NK-92 treated with Interleukin-12 subunit alpha and Interleukin-12 subunit beta, amount 100 ng/mL, for 24 hours (cell line): ENCODE data around the gene MED27.

Source experiments
- DNase-seq: peaks from one replicate; lab custom pipeline; 2025; lab: John Stamatoyannopoulos, UW

Gene MED27

DNA sequence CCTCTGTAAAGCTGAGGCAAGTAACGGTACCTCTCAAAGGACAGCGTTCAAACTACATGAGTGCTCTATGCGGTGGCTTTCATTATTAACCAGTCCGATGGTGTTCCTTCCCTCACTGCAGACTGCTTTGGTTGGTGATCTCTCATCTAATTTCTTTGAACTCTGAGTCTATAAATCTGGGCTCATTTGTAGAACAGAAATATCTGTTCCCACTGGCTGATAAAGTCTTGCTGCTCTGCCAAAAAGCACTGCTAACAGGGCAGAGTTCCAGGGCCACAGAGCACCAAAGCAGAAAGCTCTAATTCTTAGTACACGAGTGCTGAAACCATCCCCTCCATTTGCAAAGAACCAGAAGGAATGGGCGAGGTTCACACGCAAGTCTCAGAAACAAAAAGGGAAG lies 81.9 kb downstream of the MED27 start:
- DNase-seq = no peak

DNA sequence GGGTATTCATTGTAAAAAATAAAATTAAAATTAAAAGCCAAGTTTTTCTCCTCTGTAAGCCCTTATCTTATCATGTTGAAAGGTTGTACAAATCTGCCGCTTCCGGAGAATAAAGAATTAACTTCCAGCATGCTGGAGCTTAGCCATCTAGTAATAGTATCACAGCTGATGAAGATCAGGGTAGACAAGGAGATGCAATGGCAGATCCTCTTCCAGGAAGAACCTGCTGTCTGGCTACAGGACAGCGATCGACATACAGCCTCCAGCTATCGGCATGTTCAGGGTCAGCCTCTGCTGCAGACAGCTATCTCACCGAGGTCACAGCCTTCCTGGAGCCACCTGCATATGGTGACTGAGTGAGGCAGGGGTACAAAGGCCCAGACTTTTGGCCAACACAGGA lies 82.6 kb downstream of the MED27 start:
- no peak for DNase-seq

DNA sequence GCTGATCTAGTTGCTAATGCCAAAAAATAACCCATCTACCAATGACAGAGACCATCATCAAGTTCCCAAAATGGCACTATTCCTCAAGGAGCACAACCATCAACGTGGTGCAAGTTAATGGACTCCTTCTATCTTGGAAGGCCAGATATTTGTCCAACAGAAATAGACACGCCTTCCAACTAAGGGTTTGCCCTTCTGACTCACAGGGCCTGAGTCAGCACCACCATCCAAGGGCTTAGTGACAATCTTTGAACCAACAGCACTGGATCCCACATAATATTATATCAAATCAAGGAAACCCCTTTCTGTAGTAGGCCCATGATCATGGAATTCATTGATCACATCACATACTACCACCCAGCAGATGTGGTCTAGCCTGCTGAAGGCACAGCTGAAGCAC lies 84.3 kb downstream of the MED27 start:
- no peak for DNase-seq

DNA sequence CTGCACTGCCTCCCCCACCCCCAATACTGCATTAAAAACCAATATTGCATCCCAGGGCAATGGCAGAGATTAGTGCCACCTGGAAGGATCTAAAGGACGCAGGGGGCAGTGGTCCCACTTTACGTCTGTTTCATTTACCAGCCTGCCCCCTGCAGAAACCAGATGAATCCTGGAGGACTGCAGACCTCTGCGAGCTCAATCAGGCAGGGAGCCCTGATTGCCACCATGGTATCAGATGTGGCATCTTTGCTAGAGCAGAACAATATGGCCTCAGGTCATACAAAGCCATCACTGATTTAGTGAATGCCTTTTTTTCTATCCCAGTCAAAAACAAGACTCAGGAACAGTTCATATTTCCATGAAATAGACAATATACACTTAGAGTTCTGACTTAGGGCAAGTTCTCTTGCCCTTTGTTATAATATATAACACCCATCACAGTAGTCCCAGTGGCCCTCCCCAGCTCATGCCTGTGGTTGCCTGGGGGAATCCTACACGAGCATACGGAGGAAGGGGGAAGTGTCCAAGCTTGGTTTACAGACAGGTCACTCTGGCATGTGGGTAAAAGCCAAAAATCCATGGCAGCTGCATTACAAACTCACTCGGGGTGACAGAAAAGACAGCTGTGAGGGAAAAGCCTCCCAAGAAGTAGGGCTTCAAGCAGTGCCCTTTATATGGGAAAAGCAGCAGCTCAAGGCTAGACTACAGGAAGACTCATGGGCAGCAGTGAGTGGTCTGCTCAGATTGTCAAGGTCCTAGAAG lies 85.1 kb downstream of the MED27 start:
- DNase-seq = no peak

DNA sequence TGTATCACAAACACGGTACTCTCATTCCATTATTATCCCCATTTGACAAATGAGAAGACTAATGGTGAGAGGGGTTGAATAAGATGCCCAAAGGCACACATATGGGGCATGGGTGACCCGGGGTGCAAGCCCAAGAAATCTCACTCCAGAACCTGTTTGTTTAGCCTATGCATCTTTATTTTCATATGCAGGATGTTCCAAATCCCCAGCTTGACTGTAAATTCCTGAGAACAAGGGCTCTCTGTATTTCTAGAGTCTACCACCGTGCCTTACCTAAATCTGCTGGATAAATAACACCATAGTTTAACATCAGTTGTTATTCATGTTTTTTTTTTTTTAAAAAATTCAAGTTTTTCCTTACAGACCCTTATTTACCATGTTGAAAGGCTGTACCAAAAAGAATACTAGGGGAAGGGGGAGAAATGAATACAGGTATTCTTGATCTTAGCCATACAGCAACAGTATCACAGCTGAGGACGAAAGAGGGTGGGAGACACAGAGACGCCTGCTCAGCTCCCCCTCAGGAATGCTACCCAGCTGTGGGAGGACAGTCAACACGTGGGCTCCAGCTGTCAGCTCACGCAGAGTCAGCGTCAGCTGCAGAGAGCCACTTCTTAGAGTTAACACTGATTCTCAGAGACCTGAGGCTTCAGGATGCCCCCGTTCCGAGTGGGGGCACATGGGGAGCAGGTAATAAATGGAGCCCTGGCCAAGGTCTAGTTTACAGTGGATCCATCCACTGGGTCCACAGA lies 86.6 kb downstream of the MED27 start:
- no peak for DNase-seq

DNA sequence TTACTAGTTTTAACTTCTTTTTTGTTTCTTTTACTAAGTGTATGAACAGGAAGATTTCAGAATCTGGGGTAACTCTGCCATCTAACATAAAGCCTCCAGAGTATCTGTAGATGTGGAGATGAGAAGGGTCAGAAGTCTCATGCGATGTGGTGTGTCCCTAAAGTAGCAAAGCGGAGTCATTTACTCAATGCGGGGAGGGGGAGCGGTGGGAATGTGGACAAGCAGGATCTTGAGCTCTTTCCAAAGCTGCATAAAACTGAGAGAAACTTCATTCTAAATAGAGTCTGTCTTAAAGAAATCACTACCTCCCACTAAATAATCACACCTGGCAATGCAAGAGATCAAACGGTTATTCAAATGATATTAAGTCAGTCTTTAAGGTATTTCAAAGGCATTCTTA lies 92.4 kb downstream of the MED27 start:
- no peak for DNase-seq

DNA sequence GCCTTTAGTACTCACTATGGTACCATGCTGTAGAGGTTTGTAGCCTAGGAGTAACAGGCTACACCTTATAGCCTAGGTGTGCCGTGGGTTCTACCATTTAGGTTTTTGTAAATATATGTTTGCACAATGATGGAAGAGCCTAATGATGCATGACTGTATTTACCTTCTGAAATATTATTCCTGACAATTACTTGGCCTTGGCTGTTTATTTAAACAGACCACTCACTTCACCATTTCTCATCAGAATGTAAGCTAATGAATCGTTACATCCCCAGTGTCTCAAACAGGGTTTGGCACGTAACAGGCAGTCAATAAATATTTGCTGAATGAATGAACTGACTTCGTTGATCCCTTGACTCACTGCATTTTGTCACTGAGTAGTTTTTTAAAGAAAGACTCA lies 93.1 kb downstream of the MED27 start:
- no peak for DNase-seq

DNA sequence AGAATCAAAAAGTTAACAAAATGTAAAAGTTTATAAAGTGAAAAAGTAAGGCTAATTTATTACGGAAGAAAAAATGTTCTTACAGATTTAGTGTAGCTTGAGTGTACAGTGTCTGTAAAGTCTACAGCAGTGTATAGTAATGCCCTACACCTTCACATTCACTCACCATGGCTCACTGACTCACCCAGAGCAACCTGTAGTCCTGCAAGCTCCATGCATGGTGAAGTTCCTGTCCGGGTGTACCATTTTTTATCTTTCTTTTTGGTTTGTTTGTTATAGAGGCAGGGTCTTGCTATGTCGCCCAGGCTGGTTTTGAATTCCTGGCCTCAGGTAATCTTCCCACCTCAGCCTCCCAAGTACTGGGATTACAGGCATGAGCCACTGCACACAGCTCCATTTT lies 93.6 kb downstream of the MED27 start:
- no peak for DNase-seq

DNA sequence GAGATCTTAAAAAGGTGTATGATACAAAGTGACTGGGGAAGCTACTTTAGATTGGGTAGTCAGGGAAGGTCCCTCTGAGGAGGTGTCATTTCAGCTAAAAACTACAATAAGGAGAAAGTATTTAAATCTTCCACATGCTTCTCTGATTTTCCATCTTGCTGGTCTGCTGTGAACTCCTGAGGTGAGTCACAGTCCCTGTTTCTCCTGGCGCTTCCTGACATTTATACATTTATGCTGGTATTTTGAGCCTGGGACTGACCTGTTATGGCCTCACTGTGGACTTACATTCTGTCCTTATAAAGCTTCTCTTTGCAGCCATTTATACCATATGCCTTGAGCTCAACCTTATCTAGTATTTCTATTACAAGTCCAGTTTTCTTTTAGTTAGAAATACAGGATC lies 95.1 kb downstream of the MED27 start:
- no peak for DNase-seq

DNA sequence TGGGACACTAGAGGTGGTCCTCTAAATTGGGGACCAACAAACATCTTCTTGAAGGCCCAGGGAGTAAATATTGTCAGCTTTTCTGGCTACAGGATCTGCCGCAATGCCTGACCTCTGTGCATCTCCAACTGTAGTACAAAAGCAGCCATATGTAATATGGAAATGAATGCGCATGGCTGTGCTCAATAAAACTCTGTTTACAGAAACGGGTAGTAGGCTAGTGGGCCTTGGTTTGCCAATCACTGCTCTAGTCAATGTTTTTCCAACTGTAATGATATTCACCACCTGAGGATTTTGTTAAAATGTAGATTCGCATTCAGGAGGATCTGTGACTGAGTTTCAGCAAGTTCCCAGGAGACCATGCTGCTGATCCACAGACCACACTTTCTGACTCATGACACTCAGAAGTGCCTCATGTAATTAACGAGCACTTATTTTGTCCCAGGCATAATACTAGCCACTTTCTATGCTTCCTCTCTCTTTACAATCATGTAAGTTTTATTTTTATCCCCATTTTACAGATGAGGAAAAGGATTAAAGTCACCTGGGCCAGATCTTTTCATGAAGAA lies 96.9 kb downstream of the MED27 start:
- no peak for DNase-seq

DNA sequence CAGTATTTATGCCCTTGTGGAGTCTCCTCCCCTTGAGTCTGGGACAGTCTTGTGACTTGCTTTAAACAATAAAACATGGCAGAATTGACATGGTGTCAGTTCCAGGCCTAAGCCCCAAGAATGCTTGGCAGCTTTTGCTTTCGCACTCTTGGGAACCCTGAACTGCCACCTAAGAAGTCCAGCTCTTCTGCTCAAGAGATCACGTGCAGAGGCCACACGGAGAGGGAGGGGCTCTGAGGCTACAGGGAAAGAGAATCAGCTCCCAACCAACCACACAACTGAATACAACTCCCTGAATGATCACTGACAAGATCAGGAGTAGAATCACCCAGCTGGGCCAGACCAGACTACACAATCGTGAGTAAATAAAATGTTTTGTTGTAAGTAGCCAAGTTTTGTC lies 97.6 kb downstream of the MED27 start:
- no peak for DNase-seq

DNA sequence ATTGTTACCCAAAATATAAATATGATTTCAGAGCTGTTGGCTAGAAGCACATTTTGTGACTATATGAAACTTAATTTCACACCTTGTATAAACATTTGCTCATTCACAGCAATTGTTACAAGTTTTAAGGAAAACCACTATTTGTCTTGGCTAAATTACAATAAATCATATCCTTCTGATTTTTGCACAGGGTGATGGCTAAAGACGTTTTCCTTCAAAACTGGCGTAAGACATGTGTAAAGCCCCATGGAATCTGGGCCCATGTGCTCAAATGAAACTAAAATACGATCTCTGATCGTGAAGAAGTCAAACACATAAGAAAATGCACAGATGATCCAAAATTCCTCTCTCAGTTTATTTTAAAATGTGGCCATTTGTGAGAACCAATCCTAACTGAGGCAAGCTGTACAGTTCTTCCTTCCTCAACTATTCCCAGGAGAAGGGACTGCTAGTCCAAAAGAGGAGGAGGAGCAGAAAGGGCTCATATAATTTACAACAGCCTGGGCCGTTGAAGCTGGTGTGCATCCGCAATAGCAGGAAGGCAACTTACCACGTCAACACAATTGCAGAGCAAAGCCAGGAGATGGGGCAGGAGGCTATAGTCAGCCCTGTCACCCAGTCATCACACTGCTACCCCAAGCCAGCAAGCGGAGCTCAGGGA lies 98.4 kb downstream of the MED27 start:
- DNase-seq = no peak

DNA sequence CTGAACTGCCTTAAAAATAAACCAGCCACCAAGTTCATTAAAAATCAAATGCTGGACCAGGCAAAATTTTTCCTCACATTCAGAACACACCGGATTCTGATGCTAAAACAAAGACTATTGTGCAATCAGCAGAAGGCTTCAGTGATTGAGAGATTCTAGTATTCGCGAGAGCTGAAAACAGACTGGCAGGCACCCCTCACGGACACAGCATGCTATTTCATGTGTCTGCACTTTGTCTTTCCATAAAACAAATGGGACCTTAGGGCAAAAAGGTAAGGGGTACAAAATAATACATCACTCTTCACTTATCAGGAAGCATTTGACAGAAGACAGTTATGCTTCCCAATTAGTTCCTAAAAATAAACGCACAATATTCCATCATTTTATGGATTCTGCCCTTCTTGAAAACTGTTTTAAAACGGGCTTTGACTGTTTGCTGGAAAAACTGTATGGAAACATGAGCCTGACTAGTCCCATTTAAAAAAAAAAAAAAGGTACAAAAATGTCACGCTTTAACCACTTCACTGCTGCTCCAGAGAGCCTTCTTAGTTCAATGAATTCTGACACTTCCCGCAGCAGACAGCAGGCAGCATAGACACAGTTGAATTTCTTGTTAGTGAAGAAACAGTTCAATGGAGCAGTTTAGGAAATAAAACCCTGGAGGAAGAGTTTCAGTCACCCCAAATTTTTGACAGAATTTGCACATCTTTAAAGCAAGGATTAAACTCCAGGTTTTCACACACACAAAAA lies 99.2 kb downstream of the MED27 start:
- DNase-seq = no peak

DNA sequence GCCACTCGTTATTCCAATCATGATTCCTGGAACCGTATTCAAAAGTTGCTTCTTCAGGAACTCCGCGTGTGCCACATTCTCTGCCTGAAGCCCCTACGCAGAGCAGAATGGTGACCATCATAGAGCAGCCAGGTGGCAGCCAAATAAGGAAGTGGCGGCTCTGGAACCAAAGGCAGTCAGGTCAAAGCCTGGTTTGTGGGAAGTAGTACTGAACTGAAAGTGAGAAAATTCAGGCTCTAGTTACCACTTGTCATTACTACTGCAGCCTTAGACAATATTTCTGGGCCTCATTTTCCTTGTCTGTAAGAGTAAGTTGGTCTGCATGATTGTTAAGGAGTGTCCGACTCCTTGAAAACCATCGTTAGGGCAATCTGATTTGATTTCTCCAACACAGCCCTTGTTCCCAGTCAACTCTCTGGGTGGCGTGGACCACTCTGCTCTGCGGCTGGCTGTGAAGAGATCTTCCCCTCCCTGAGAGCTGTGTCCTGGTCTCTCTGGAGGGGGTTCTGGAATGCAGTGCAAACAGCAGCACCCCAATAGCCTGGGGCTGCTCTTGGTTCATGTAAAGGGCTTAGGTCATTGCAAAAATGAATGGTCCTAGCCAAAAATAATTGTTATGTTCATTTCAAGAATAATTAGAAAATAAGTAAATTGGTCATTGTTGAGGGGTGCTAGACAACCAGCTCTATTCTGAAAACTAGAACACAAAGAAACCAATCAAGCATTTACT lies 102.4 kb downstream of the MED27 start:
- no peak for DNase-seq

DNA sequence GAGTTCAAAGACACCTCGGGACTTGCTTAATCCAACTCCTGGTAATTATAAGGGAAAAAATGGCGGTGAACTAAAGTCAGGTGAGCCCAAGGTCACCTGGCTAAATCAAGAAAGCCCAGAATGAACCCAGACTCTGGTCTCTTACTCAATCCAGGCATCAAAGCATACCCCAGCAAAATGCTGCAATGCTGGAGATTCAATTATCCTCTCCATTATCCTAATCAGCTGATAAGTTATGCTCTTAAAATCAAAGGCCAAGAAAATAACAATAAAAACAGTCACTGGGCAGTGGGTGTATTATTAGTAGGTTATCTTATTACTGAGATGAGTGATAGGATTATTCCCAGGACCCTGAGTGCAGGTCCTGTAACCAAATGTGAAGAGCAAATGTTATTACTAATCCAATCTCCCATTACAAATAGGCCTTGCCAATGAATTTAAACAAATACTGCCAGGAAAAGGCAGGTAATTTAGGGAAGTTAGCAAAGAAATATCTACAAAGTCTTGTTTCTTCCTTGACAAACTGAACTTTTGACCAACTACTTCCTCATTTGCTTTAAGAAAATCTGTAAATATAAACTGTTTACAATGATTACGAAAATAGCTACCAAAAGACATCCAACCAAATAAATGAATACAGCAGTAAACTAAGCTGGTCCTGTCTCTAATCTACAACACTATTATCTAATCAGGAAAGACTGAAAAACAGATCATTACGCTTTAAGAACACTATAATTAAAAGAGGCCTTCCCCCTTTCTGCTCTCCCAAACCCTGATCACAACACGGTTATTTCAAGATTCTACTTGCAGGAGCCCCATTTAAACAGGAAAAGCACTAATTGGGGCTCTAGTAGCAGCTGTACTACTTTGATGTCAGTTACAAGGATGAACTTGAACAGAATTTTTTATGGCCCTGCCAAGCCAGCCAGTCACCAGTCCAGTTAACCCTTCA lies 103.2 kb downstream of the MED27 start:
- DNase-seq = no peak

DNA sequence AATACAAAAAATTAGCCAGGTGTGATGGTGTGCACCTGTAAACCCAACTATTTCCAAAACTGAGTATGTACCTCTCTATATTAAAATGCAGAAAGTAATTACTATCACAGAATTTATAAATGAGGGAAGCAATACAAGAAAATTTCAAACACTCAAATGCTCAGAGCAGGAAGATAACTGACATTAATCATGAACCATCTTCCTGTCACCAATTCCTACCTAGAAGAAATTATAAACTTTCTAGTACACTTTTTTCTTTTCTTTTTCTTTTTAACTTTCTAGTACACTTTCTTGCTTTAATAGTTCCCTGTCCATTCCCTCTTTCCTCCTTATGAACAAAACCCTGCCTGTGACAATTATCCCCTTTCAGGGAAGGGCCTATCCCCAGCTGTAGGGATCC lies 106.8 kb downstream of the MED27 start:
- no peak for DNase-seq

DNA sequence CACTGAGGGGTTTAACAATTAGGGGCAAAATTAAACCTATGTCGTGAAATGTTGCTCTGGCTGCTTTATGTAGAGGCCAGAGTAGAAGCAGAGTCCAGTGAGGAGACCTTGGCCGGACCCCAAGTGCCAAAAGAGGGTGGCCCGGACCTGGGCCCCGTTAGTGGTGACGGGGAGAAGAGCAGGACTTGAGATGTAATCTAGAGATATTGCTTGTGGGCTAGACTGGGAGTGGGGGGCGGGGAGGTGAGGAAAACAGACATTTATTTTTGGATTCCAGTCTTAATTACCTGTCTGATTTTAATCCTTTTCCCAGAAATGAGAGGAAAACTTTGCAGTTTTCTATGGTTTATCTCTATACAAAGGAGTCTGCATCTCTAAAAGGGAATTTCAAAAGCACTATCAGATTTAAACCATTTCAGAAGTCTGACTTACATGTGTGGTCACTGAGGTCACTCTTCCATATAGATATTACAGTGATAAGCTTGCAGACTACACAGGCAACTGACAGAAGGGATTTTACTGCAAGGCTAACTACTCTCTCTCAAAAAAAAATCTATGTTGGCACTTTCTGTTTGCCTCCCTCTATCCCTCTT lies 108.1 kb downstream of the MED27 start:
- DNase-seq = no peak

DNA sequence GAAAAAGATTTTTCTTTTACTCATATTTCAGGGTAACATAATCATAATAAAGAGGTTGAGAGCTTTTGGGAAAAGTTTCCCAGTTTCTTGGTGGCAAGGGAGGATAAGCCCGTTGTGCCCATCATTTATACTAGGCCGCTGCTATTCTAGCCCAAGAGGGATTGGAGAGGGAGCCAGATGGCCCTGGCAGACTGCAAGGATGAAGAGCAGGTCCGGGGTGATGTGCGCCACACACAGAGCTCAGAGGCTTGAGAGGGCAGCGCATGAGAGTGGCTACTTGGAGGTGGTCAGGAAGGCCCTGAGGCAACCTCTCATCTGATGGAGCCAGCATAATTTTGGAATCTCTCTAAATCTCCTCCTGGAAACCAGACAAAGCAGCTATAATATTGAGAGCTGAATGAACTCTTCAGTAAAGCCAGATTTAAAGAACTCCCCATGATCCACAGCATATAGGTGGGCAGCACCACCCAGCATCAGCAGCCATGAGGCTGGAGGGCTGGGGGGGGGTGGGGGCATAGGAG lies 110.1 kb downstream of the MED27 start:
- no peak for DNase-seq

DNA sequence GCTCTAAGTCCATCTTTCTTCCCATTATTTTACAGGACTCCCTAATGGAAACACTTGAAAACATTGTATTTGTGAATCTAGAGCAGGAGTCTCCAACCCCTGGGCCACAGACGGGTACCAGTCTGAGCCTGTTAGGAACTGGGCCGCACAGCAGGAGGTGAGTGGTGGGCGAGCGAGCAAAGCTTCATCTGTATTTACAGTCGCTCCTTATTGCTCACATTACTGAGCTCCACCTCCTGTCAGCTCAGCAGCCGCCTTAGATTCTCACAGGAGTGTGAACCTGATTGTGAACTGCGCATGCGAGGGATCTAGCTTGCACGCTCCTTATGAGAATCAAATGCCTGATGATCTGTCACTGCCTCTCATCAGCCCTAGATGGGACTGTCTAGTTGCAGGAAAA lies 111.0 kb downstream of the MED27 start:
- no peak for DNase-seq

DNA sequence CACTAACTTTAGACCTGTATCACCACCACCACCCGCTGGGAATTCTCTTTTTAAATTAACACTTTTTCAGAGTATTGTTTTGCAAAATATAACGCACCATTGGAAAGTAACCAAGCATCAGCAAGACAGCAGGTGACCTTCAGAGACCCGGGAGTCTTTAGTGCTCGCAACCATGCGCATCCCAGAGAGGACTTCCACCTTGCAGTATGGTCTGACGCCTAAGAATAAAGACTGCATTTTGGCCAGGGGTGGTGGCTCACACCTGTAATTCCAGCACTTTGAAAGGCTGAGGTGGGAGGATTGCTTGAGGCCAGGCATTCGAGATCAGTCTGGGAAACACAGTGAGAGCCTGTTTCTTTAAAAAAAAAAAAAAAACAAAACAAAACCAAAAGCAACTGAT lies 113.8 kb downstream of the MED27 start:
- no peak for DNase-seq
